ENCODE data around the gene DCLK2. TPM values are rescaled to one million over a fixed set of nuclear protein-coding genes. Genes with fewer than 3 reads are reported as not detected.

Gene DCLK2
- total RNA-seq, 1 experiment from 2014 or later, result 2.7 TPM

DNA sequence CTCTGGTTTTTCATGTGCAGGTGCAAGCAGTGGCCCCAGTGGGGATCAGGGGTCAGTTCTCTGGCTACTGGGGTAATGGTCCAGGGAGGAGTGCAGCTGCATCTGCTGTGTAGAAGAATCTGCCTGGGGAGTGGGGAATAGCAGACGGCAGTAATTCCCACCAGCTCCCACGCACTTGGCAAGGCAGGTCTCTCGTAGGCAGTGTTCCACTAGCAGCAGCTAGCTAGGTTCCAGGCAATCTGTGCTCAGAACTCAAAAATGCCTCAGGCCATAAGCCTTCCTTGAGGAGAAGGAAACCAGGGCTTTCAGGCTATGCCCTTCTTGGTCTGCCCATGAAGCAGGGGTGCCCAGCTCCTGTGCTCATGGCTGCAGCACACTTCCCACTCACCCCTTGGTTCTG lies 38.8 kb downstream of the DCLK2 start:
- ATAC-seq, result no peak
- H3K27ac ChIP-seq (ENCODE audit: low read depth, low read length), result no peak overlapping the region
- no peaks in the 10 kb centered on the region for H3K9me2 ChIP-seq (ENCODE audit: insufficient read depth)
- H4K20me1 ChIP-seq (ENCODE audit: insufficient read depth), result no peaks in the 10 kb centered on the region
- H3K4me3 ChIP-seq (replicated peaks in 1 of 2; ENCODE audit: low read depth in 1 of 2, low read length in 2 of 2), result no peak overlapping the region
- H3K4me1 ChIP-seq (ENCODE audit: control insufficient read depth in 1 of 2, insufficient read depth in 2 of 2, low read length in 2 of 2), result peaks cover 5 to 8% of the 10 kb centered on the region in 2 experiments; a peak in 3 of 4 replicates
- CTCF ChIA-PET, result no interaction called here
- no peaks in the 10 kb centered on the region for H3K27me3 ChIP-seq (ENCODE audit: insufficient read depth, low read length)
- no peaks in the 10 kb centered on the region for H3K36me3 ChIP-seq (ENCODE audit: control insufficient read depth in 1 of 2, insufficient read depth in 2 of 2, low read length in 2 of 2)
- H3K79me2 ChIP-seq (ENCODE audit: insufficient read depth, low read length), result no peaks in the 10 kb centered on the region
- TF ChIP-seq SRF (IDR thresholded peaks at IDR 0.05; ENCODE audit: low read depth) (no peak), ZNF274 (IDR thresholded peaks at IDR 0.05; ENCODE audit: low read depth, low read length) (no peak), TCF7L2 (IDR thresholded peaks at IDR 0.05; ENCODE audit: borderline replicate concordance, extremely low read depth, insufficient read depth, insufficient read length) (no peak), SIN3A (IDR thresholded peaks at IDR 0.05; ENCODE audit: low read depth) (no peak), ELF1 (IDR thresholded peaks at IDR 0.05; ENCODE audit: borderline replicate concordance, low read depth) (no peak), FOSL1 (IDR thresholded peaks at IDR 0.05; ENCODE audit: low read depth) (no peak)
- no peaks in the 10 kb centered on the region for H3K9me3 ChIP-seq (ENCODE audit: control insufficient read depth in 1 of 2, insufficient read depth in 1 of 2, low read depth in 1 of 2, low read length in 2 of 2)
- intact Hi-C loops (cut with micrococcal nuclease), result no loop called here
- RAD21 ChIA-PET (ENCODE audit: low non-redundant PET in 1 of 2, low total read pairs in 2 of 2, uncharacterized antibody in 2 of 2, unreplicated experiment in 2 of 2), result no interaction called here
- BruUV-seq (replicated peaks), result no TSS peak
- H3K9ac ChIP-seq (ENCODE audit: low read length), result no peak overlapping the region
- no peak overlapping the region for H3K4me2 ChIP-seq (ENCODE audit: low read length)
- no peak overlapping the region for H2AFZ ChIP-seq (ENCODE audit: low read depth, low read length, poor library complexity, severe bottlenecking)
- POLR2A ChIA-PET, result no interaction called here
- no peak for DNase-seq (ENCODE audit: low read depth, low spot score)

DNA sequence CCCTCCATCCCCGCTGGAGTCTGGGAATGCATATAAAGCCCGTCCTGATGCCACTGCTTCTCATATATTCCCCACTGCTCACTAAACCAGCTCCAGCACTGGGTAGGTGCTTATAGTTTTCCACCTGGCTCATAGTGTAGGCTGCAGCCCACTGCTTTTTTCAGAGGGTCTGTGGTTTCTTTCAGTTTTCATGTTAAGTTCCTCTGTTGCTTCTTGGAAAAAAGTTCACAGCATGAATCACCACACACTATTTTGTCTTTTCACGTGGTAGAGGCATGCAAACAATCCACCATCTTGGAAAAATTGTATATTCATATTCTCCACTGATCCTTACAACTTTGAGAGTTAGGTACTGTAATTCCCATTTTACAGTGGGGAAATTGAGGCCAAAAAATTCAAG lies 39.4 kb downstream of the DCLK2 start:
- Histone ChIP-seq H2AFZ (ENCODE audit: low read depth, low read length, poor library complexity, severe bottlenecking) (no peak overlapping the region), H3K4me1 (ENCODE audit: control insufficient read depth in 1 of 2, insufficient read depth in 2 of 2, low read length in 2 of 2) (peaks cover 5 to 8% of the 10 kb centered on the region in 2 experiments; a peak in 3 of 4 replicates), H3K4me3 (replicated peaks in 1 of 2; ENCODE audit: low read depth in 1 of 2, low read length in 2 of 2) (no peak overlapping the region), H3K9me3 (ENCODE audit: control insufficient read depth in 1 of 2, insufficient read depth in 1 of 2, low read depth in 1 of 2, low read length in 2 of 2) (no peaks in the 10 kb centered on the region), H3K9me2 (ENCODE audit: insufficient read depth) (no peaks in the 10 kb centered on the region), H4K20me1 (ENCODE audit: insufficient read depth) (no peaks in the 10 kb centered on the region), H3K27ac (ENCODE audit: low read depth, low read length) (no peak overlapping the region), H3K79me2 (ENCODE audit: insufficient read depth, low read length) (no peaks in the 10 kb centered on the region), H3K27me3 (ENCODE audit: insufficient read depth, low read length) (no peaks in the 10 kb centered on the region), H3K9ac (ENCODE audit: low read length) (no peak overlapping the region), H3K36me3 (ENCODE audit: control insufficient read depth in 1 of 2, insufficient read depth in 2 of 2, low read length in 2 of 2) (no peaks in the 10 kb centered on the region), H3K4me2 (ENCODE audit: low read length) (no peak overlapping the region)
- RAD21 ChIA-PET (ENCODE audit: low non-redundant PET in 1 of 2, low total read pairs in 2 of 2, uncharacterized antibody in 2 of 2, unreplicated experiment in 2 of 2), result no interaction called here
- DNase-seq (ENCODE audit: low read depth, low spot score), result no peak
- CTCF ChIA-PET, result no interaction called here
- no TSS peak for BruUV-seq (replicated peaks)
- intact Hi-C loops (cut with micrococcal nuclease), result no loop called here
- no peak for ATAC-seq
- POLR2A ChIA-PET, result no interaction called here
- TF ChIP-seq ELF1 (IDR thresholded peaks at IDR 0.05; ENCODE audit: borderline replicate concordance, low read depth) (no peak), ZNF274 (IDR thresholded peaks at IDR 0.05; ENCODE audit: low read depth, low read length) (no peak), SRF (IDR thresholded peaks at IDR 0.05; ENCODE audit: low read depth) (no peak), CBX3 (IDR thresholded peaks at IDR 0.05; ENCODE audit: low read depth) (no peak), RAD21 (IDR thresholded peaks at IDR 0.05; ENCODE audit: low read depth) (no peak), ZFX (IDR thresholded peaks at IDR 0.05) (no peak), SP1 (IDR thresholded peaks at IDR 0.05; ENCODE audit: low read depth) (no peak), YY1 (IDR thresholded peaks at IDR 0.05; ENCODE audit: extremely low read depth, insufficient replicate concordance, low read depth, low read length) (no peak), SIN3A (IDR thresholded peaks at IDR 0.05; ENCODE audit: low read depth) (no peak), TCF7L2 (IDR thresholded peaks at IDR 0.05; ENCODE audit: borderline replicate concordance, extremely low read depth, insufficient read depth, insufficient read length) (no peak), EZH2 (IDR thresholded peaks at IDR 0.05) (no peak), JUND (IDR thresholded peaks at IDR 0.05) (no peak), FOSL1 (IDR thresholded peaks at IDR 0.05; ENCODE audit: low read depth) (no peak)
- TF ChIP-seq, protein P1, sequence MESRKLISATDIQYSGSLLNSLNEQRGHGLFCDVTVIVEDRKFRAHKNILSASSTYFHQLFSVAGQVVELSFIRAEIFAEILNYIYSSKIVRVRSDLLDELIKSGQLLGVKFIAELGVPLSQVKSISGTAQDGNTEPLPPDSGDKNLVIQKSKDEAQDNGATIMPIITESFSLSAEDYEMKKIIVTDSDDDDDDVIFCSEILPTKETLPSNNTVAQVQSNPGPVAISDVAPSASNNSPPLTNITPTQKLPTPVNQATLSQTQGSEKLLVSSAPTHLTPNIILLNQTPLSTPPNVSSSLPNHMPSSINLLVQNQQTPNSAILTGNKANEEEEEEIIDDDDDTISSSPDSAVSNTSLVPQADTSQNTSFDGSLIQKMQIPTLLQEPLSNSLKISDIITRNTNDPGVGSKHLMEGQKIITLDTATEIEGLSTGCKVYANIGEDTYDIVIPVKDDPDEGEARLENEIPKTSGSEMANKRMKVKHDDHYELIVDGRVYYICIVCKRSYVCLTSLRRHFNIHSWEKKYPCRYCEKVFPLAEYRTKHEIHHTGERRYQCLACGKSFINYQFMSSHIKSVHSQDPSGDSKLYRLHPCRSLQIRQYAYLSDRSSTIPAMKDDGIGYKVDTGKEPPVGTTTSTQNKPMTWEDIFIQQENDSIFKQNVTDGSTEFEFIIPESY (IDR thresholded peaks at IDR 0.05; ENCODE audit: extremely low read depth, insufficient replicate concordance, low read length), result no peak
- TF ChIP-seq, protein P2, sequence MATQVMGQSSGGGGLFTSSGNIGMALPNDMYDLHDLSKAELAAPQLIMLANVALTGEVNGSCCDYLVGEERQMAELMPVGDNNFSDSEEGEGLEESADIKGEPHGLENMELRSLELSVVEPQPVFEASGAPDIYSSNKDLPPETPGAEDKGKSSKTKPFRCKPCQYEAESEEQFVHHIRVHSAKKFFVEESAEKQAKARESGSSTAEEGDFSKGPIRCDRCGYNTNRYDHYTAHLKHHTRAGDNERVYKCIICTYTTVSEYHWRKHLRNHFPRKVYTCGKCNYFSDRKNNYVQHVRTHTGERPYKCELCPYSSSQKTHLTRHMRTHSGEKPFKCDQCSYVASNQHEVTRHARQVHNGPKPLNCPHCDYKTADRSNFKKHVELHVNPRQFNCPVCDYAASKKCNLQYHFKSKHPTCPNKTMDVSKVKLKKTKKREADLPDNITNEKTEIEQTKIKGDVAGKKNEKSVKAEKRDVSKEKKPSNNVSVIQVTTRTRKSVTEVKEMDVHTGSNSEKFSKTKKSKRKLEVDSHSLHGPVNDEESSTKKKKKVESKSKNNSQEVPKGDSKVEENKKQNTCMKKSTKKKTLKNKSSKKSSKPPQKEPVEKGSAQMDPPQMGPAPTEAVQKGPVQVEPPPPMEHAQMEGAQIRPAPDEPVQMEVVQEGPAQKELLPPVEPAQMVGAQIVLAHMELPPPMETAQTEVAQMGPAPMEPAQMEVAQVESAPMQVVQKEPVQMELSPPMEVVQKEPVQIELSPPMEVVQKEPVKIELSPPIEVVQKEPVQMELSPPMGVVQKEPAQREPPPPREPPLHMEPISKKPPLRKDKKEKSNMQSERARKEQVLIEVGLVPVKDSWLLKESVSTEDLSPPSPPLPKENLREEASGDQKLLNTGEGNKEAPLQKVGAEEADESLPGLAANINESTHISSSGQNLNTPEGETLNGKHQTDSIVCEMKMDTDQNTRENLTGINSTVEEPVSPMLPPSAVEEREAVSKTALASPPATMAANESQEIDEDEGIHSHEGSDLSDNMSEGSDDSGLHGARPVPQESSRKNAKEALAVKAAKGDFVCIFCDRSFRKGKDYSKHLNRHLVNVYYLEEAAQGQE (IDR thresholded peaks at IDR 0.05; ENCODE audit: low read depth), result no peak
- TF ChIP-seq, protein P3, sequence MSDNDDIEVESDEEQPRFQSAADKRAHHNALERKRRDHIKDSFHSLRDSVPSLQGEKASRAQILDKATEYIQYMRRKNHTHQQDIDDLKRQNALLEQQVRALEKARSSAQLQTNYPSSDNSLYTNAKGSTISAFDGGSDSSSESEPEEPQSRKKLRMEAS (IDR thresholded peaks at IDR 0.05), result no peak

Measured in HCT116 (cell line).